ENCODE measurements around the gene KCNK17.

- no peak for TF ChIP-seq EZH2 (IDR thresholded peaks at IDR 0.05)
- TF ChIP-seq CTCF (IDR thresholded peaks at IDR 0.05 in 2 of 3, conservative IDR thresholded peaks at IDR 0.05 in 1 of 3; ENCODE audit: borderline replicate concordance in 1 of 3, insufficient read depth in 1 of 3, low read depth in 2 of 3, low read length in 2 of 3) = no peak
- no peak for TF ChIP-seq ZNF274 (IDR thresholded peaks at IDR 0.05; ENCODE audit: low read depth, low read length)
- no peak for TF ChIP-seq FOSL1 (IDR thresholded peaks at IDR 0.05; ENCODE audit: low read depth)
- TF ChIP-seq POLR2A (IDR thresholded peaks at IDR 0.05; ENCODE audit: borderline replicate concordance, extremely low read depth, insufficient read depth, insufficient read length) = no peak
- TF ChIP-seq JUND (IDR thresholded peaks at IDR 0.05) = no peak
- TF ChIP-seq SIN3A (IDR thresholded peaks at IDR 0.05; ENCODE audit: low read depth) = no peak
- TF ChIP-seq POLR2AphosphoS5 (IDR thresholded peaks at IDR 0.05; ENCODE audit: low read depth, low read length) = no peak
Observed at GRCh38 chr6:39353698-39354315, 39.6 kb upstream of the KCNK17 start.
